GM11168 (cell line): ENCODE results near the gene OLFM2.

Experiments used
- in situ Hi-C: fragments of 300-500 bp; cut with MboI; formaldehyde crosslinking; loops from one replicate; pipeline ENCODE4 v1.12.0; 2022; ENCODE audit warnings: low sequenced_read_pairs; ENCODE audit not compliant: unreplicated experiment

Gene OLFM2

GRCh38 chr19:9806803-9807202 lies 129.5 kb downstream of the OLFM2 start:
- in situ Hi-C loops = no loop called here
